Muscle layer of colon (tissue), 2 donors: ENCODE data around the gene RASL11A.
"Not testable (repeated sequence)": the region's sequence is repeated elsewhere in the genome, so short reads cannot be mapped to it uniquely, and the experiment has no call there.

Experiments
- H3K27ac ChIP-seq: one replicate; pipeline ENCODE4 v1.7.0; 2013; ENCODE audit warnings: low read depth, mild to moderate bottlenecking, low read length, moderate library complexity
- H3K27me3 ChIP-seq, 2 donors: one replicate each; pipeline ENCODE4 v1.7.0; 2013; ENCODE audit warnings: low read length in 2 of 2, mild to moderate bottlenecking in 2 of 2; ENCODE audit not compliant: insufficient read depth in 2 of 2, control insufficient read depth in 1 of 2
- H3K36me3 ChIP-seq: one replicate; pipeline ENCODE4 v1.7.0; 2013; ENCODE audit warnings: mild to moderate bottlenecking, low read length; ENCODE audit not compliant: insufficient read depth
- H3K4me1 ChIP-seq: one replicate; pipeline ENCODE4 v1.7.0; 2013; ENCODE audit warnings: mild to moderate bottlenecking, low read length; ENCODE audit not compliant: insufficient read depth
- H3K4me3 ChIP-seq, 2 donors: one replicate each; pipeline ENCODE4 v1.7.0; 2013; ENCODE audit warnings: low read length in 2 of 2, low read depth in 1 of 2, mild to moderate bottlenecking in 1 of 2, moderate library complexity in 1 of 2
- H3K9ac ChIP-seq: one replicate; pipeline ENCODE4 v1.7.0; 2013; ENCODE audit warnings: low read length
- H3K9me3 ChIP-seq: one replicate; pipeline ENCODE4 v1.7.0; 2013; ENCODE audit warnings: mild to moderate bottlenecking, low read length
- donor health status: abdominal sarcoma.
- donor health status: Adenocarcinoma of cecum.

Gene RASL11A

DNA sequence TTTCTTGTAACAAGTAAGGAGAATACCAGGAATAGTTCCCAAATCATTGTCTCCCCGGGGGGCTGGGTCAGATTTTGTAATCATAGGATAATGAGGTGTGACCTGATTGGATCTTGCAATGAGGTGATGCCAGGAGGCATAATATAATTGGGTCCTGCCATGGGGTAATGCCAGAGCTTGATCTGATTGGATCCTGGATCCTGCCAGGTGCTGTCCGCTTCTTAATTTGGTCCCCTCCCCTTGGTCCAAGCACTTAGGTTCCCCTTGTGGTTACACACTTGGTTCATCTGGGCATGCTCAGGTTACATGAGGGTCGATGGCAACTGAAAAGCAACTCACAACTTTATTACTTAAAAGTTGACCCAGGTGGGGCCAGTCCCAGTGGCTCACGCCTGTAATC, 20.1 kb downstream of the RASL11A start:
- no peak overlapping the region for H3K27ac ChIP-seq
- no peaks in the 10 kb centered on the region for H3K27me3 ChIP-seq
- H3K9ac ChIP-seq, result no peak overlapping the region
- H3K4me3 ChIP-seq, result no peak overlapping the region
- H3K9me3 ChIP-seq, result no peaks in the 10 kb centered on the region
- no peaks in the 10 kb centered on the region for H3K36me3 ChIP-seq
- no peaks in the 10 kb centered on the region for H3K4me1 ChIP-seq

DNA sequence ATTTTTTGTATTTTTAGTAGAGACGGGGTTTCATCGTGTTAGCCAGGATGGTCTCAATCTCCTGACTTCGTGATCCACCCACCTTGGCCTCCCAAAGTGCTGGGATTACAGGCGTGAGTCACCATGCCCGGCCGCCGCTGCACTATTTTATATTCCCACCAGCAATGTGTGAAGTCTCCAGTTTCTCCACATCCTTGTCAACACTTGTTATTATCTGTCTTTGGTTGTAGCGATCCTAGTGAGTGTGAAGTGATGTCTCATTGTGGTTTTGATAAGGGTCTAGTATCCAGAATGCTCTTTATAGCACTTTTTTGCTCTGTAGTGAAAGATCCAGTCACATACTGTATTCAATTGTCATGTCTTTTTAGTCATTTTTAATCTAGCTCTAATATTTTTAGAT, 21.3 kb downstream of the RASL11A start:
- not testable (repeated sequence) for H3K27ac ChIP-seq, H3K36me3 ChIP-seq, H3K4me3 ChIP-seq, H3K27me3 ChIP-seq, H3K9me3 ChIP-seq, H3K4me1 ChIP-seq, H3K9ac ChIP-seq

DNA sequence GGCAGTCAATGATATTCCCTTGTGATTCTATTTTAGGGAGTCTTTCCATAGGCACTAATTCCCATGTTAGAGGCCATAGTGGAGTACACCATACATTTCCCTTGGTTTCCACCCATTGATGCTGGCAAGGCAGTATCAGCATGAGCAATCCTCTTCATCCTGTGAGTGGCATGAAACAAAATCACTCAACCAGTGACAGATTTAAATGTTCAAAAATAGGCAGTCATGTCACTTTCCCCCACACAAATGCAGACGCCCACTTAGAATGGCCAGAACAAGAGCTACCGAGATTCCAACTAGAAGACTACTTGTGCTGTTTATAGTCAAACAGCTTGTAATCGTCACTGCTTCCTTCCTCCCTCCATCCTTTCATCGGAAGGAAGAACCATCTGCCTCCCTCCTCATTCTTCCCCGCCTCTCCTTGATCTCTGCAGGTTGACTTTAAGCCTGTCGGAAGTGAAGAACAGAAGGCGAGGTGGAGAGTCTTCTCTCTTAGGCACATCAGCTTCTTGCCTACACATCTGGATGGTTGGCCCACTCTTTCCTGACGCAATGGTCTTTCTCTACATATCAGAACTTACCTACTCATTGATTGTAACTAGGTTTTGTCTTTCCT, 22.6 kb downstream of the RASL11A start:
- Histone ChIP-seq H3K4me1 (no peaks in the 10 kb centered on the region), H3K9me3 (no peaks in the 10 kb centered on the region), H3K9ac (no peak overlapping the region), H3K4me3 (no peak overlapping the region), H3K36me3 (no peaks in the 10 kb centered on the region), H3K27ac (no peak overlapping the region), H3K27me3 (no peaks in the 10 kb centered on the region)

DNA sequence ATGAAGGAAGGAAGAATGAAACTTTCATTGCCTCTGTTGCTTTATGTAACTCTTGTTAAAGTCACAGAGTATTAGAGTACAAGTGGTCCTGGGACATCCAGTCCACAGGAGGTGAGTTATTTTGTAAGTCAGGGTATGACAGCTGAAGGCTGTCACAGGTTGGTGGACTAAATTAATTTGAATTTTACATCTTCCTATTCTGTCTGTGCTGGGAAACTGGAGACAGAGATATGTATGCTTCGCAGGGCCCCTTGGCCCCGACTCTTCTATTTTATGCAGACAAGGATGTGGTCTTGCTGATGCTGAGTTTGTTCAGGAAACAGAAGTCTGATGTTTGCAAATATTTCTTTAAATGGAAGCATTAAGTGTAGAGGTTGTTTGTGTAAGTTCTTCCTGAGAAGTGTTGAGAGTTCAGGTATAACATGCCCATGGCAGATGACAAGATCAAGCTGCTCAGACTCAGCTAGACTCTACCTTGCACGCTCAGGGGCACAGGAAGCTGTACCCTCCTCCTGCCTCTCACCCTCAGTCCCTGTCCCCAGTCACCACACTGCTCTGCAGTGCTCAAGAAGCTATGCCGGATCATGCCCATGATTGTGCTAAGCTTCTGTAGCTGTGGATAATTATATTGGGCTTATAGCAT, 23.4 kb downstream of the RASL11A start:
- H3K36me3 ChIP-seq, result no peaks in the 10 kb centered on the region
- H3K9ac ChIP-seq, result no peak overlapping the region
- no peaks in the 10 kb centered on the region for H3K27me3 ChIP-seq
- H3K4me1 ChIP-seq, result no peaks in the 10 kb centered on the region
- H3K4me3 ChIP-seq, result no peak overlapping the region
- H3K27ac ChIP-seq, result no peak overlapping the region
- H3K9me3 ChIP-seq, result no peaks in the 10 kb centered on the region

DNA sequence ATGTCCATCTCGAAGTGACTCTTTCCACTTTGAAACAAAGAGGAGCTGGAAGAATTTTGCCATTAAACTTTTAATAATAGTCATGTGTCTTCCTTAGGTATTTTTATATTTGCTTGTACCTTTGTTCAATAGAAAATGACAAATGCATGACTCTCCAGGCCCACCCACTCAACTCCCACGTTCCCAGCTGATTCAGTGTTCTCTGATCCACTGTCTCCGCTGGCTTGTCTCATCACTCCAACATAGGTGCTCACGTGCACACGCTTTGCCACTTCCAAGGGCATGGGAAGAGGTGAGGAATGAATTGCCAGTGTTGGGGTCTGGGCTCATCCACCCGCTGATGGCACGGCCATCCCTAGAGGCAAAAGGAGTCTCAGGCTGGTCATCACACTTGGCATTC, 24.5 kb downstream of the RASL11A start:
- Histone ChIP-seq H3K36me3 (no peaks in the 10 kb centered on the region), H3K27me3 (no peaks in the 10 kb centered on the region), H3K9me3 (no peaks in the 10 kb centered on the region), H3K4me3 (no peak overlapping the region), H3K9ac (no peak overlapping the region), H3K4me1 (no peaks in the 10 kb centered on the region), H3K27ac (no peak overlapping the region)

DNA sequence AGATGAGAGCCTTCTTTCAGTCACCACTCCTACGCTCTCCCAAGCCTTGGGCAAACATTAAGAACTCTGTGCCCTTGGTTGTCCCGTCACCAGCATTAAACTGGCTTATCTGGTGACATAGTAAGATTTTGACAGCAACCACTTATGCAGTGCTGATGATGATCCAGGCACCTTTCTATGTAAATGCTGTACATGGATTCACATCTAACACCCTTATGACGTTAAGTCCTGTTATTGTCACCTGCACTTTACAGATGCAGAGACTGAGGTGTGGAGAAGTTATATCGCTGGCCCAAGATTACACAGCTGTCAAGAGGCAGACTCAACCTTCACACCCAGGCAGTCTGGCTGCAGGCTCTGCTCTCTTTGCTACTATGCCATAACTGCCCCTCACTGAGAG, 25.0 kb downstream of the RASL11A start:
- Histone ChIP-seq H3K9me3 (no peaks in the 10 kb centered on the region), H3K27ac (no peak overlapping the region), H3K36me3 (no peaks in the 10 kb centered on the region), H3K4me3 (no peak overlapping the region), H3K27me3 (no peaks in the 10 kb centered on the region), H3K4me1 (no peaks in the 10 kb centered on the region), H3K9ac (no peak overlapping the region)

DNA sequence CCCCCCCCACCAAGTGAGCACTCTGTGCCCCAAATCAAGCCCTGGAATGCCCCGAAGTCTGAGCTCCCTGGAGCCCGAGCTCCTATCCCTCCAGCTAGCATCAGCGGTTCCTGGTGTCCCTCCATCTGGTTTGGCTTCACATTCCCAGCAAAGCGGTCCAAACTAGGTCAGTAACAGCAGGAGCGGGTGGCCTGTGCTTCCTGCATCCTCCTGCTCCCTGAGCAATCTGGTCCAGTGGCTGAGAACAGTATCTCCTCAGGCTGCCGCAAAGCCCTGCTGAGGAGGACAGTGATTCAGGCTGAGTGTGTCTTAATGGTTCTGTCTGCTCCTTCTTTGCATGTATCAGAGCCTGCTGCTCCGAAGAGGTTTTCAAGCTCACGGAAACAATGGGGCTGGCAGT, 25.9 kb downstream of the RASL11A start:
- Histone ChIP-seq H3K9me3 (no peaks in the 10 kb centered on the region), H3K27me3 (no peaks in the 10 kb centered on the region), H3K4me1 (no peaks in the 10 kb centered on the region), H3K36me3 (no peaks in the 10 kb centered on the region), H3K27ac (no peak overlapping the region), H3K4me3 (no peak overlapping the region), H3K9ac (no peak overlapping the region)

DNA sequence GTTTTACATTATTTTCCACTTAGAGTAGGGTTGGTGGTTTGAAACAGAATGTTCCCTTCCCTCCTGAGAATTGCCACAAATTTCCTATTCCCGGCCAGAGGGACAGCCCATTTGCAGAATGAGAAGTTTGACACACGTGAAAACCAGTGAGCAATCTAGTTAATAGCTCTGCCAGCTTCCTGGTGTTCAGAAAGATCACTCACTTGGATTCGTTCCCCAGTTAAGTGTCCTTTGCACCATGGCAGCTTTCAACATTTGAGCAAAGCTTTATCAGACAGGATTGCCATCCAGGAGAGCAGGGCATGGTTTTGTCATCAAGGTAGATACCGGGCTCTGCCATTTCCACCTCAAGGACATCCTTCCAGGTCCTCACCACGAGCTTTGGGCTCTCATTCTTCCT, 28.2 kb downstream of the RASL11A start:
- H3K9me3 ChIP-seq, result no peaks in the 10 kb centered on the region
- no peak overlapping the region for H3K27ac ChIP-seq
- H3K36me3 ChIP-seq, result no peaks in the 10 kb centered on the region
- no peak overlapping the region for H3K4me3 ChIP-seq
- no peaks in the 10 kb centered on the region for H3K27me3 ChIP-seq
- H3K9ac ChIP-seq, result no peak overlapping the region
- H3K4me1 ChIP-seq, result no peaks in the 10 kb centered on the region

DNA sequence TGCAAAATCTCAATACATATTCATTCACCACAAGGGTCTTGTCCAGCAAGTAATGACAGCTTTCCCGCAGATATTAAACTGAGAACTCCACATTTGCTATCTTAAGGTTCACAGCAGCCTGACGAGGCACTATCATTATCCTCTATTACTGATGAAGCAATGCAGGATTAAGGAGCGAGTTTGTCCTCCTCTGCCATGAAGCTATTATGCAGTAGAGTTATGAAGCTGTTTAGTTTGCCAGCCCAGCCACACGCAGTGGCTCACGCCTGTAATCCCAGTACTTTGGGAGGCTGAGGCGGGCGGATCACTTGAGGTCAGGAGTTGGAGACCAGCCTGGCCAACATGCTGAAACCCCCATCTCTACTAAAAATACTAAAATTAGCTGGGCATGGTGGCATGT, 29.8 kb downstream of the RASL11A start:
- not testable (repeated sequence) for H3K27ac ChIP-seq, H3K9ac ChIP-seq, H3K4me1 ChIP-seq, H3K9me3 ChIP-seq, H3K4me3 ChIP-seq, H3K36me3 ChIP-seq, H3K27me3 ChIP-seq

DNA sequence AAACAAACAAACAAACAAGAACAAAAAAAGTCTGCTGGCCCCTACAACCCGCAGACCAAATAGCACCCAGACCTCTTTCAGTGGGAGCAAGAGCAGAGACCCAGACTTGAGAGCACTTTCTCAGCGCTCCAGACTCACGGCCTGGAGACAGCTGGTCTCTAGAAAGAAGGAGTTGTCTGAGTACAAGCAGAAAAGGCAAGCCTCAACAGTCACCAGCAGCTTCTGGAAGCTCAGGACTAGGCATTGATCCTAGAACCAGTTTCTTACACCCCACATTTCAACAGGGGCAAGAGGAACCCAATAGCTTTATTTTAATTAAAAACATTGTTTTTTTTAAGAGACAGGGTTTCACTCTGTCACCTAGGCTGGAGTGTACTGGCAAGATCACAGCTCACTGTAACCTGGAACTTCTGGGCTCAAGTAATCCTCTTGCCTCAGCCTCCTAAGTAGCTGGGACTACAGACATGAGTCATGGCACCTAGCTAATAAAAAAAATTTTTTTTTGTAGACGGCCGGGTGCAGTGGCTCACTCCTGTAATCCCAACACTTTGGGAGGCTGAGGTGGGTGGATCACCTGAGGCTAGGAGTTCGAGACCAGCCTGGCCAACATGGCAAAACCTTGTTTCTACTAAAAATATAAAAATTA, 30.4 kb downstream of the RASL11A start:
- Histone ChIP-seq H3K9me3 (no peaks in the 10 kb centered on the region), H3K4me3 (no peak overlapping the region), H3K36me3 (no peaks in the 10 kb centered on the region), H3K27ac (no peak overlapping the region), H3K9ac (no peak overlapping the region), H3K4me1 (no peaks in the 10 kb centered on the region), H3K27me3 (no peaks in the 10 kb centered on the region)

DNA sequence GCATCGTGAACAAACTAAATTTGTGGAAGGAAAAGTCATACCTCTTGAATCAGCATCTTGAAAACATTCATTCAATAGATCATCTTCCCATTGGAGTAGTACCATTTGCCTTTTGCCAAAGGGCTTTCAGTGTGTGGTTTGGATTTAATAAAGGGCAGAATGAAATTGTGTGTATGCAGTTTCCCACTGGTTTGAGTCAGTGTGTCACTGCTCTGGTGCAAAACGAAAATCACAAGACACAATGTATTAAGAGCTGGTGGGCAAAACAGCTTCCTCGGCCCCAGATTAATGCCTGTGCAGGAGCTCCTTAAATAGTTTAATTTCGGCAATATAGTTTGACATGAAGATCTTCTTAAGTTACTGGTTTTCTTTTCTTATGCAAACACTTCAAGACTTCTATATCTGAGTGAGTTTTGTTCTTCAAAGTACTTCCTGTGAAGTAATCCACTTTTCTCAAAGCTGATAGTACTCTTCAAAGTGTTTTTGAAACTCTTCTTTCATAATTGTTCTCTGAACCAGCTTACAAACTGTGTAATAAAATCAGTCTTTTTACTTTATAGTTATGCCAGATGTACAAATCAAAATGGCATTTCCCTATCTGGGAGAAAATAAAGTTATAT, 32.1 kb downstream of the RASL11A start:
- no peaks in the 10 kb centered on the region for H3K27me3 ChIP-seq
- no peaks in the 10 kb centered on the region for H3K4me1 ChIP-seq
- H3K4me3 ChIP-seq, result no peak overlapping the region
- no peak overlapping the region for H3K27ac ChIP-seq
- H3K36me3 ChIP-seq, result no peaks in the 10 kb centered on the region
- H3K9ac ChIP-seq, result no peak overlapping the region
- no peaks in the 10 kb centered on the region for H3K9me3 ChIP-seq
